HG03565 (cell line): ENCODE measurements around the gene TLE4.
"Not testable (repeated sequence)": the region's sequence is repeated elsewhere in the genome, so short reads cannot be mapped to it uniquely, and the experiment has no call there.

Source experiments
- ATAC-seq: cut with Tn5 transposase; IDR thresholded peaks from one replicate; pipeline ENCODE4 v1.9.1; 2021; ENCODE audit warnings: mild to moderate bottlenecking, moderate library complexity; ENCODE audit not compliant: unreplicated experiment

TLE4 gene

GRCh38 chr9:79571309-79572031 lies at the start of gene TLE4:
TSS of gene TLE4 (plus strand) at chr9:79571965. CDS start at chr9:79572791, 826 bp downstream.
- ATAC-seq: peak; percentile 90

- no peak for ATAC-seq
Observed at GRCh38 chr9:79522793-79523192, 49.0 kb upstream of the TLE4 start.

- ATAC-seq: no peak
Observed at GRCh38 chr9:79524266-79524665, 47.5 kb upstream of the TLE4 start.

GRCh38 chr9:79526149-79526672 lies 45.6 kb upstream of the TLE4 start:
- ATAC-seq: no peak

- no peak for ATAC-seq
Observed at GRCh38 chr9:79535534-79535933, 36.2 kb upstream of the TLE4 start.

GRCh38 chr9:79537838-79538237 lies 33.9 kb upstream of the TLE4 start:
- no peak for ATAC-seq

GRCh38 chr9:79542735-79543620 lies 28.8 kb upstream of the TLE4 start:
- no peak for ATAC-seq

- not testable (repeated sequence) for ATAC-seq
Observed at GRCh38 chr9:79544375-79544774, 27.4 kb upstream of the TLE4 start.

- no peak for ATAC-seq
Observed at GRCh38 chr9:79551586-79551985, 20.2 kb upstream of the TLE4 start.

GRCh38 chr9:79551994-79552393 lies 19.8 kb upstream of the TLE4 start:
- ATAC-seq: no peak

- no peak for ATAC-seq
Observed at GRCh38 chr9:79555474-79556089, 16.2 kb upstream of the TLE4 start.

GRCh38 chr9:79559495-79560181 lies 12.1 kb upstream of the TLE4 start:
- ATAC-seq: no peak

- ATAC-seq: no peak
Observed at GRCh38 chr9:79562749-79563386, 8.9 kb upstream of the TLE4 start.

GRCh38 chr9:79564105-79564504 lies 7.7 kb upstream of the TLE4 start:
- no peak for ATAC-seq

GRCh38 chr9:79565245-79565644 lies 6.5 kb upstream of the TLE4 start:
- ATAC-seq: peak; percentile 92

- ATAC-seq: no peak
Observed at GRCh38 chr9:79567671-79568098, 4.1 kb upstream of the TLE4 start.

- ATAC-seq: no peak
Observed at GRCh38 chr9:79568337-79569101, 3.2 kb upstream of the TLE4 start.

GRCh38 chr9:79569814-79570447 lies 1.8 kb upstream of the TLE4 start:
- no peak for ATAC-seq
